ENCODE measurements around the gene NHEJ1. TPM values are rescaled to one million over a fixed set of nuclear protein-coding genes. Genes with fewer than 3 reads are reported as not detected.

The NHEJ1 gene
- total and polyA plus RNA-seq, 4 donors = 6.1 to 13.5 (median 9.9) TPM

GRCh38 chr2:219104107-219105035 lies 56.2 kb downstream of the NHEJ1 start:
- Histone ChIP-seq H3K4me3 (ENCODE audit: low read depth in 1 of 3, low read length in 3 of 3) (no peak overlapping the region), H3K4me1 (ENCODE audit: control insufficient read depth in 4 of 4, insufficient read depth in 4 of 4, low read length in 3 of 4) (peaks cover 0 to 2% (median 0%) of the 10 kb centered on the region in 4 donors), H3K27me3 (ENCODE audit: control insufficient read depth in 4 of 4, insufficient read depth in 4 of 4, low read length in 3 of 4) (no peaks in the 10 kb centered on the region), H3K9ac (ENCODE audit: low read depth in 1 of 2, low read length in 2 of 2) (no peak overlapping the region), H3K9me3 (ENCODE audit: control insufficient read depth in 4 of 4, low read length in 3 of 4) (no peaks in the 10 kb centered on the region), H3K27ac (ENCODE audit: low read depth in 1 of 2, low read length in 2 of 2) (no peak overlapping the region), H3K36me3 (ENCODE audit: control insufficient read depth in 4 of 4, insufficient read depth in 3 of 4, low read depth in 1 of 4, low read length in 3 of 4) (peaks cover 0 to 5% (median 0%) of the 10 kb centered on the region in 4 donors)
- 89% methylated on average over 4 of the region's 4 CpGs for WGBS
- TF ChIP-seq, protein P1, sequence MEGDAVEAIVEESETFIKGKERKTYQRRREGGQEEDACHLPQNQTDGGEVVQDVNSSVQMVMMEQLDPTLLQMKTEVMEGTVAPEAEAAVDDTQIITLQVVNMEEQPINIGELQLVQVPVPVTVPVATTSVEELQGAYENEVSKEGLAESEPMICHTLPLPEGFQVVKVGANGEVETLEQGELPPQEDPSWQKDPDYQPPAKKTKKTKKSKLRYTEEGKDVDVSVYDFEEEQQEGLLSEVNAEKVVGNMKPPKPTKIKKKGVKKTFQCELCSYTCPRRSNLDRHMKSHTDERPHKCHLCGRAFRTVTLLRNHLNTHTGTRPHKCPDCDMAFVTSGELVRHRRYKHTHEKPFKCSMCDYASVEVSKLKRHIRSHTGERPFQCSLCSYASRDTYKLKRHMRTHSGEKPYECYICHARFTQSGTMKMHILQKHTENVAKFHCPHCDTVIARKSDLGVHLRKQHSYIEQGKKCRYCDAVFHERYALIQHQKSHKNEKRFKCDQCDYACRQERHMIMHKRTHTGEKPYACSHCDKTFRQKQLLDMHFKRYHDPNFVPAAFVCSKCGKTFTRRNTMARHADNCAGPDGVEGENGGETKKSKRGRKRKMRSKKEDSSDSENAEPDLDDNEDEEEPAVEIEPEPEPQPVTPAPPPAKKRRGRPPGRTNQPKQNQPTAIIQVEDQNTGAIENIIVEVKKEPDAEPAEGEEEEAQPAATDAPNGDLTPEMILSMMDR (IDR thresholded peaks at IDR 0.05; ENCODE audit: low read depth, low read length, missing input control) = peak; percentile 64
- TF ChIP-seq RAD21 (IDR thresholded peaks at IDR 0.05) (peak; percentile 55 to 81), SP1 (IDR thresholded peaks at IDR 0.05) (no peak)
- DNase-seq (ENCODE audit: low spot score) = no peak

GRCh38 chr2:219099329-219099728 lies 61.3 kb downstream of the NHEJ1 start:
- no peak overlapping the region for H3K9ac ChIP-seq (ENCODE audit: low read depth in 1 of 2, low read length in 2 of 2)
- no peak overlapping the region for H3K27ac ChIP-seq (ENCODE audit: low read depth in 1 of 2, low read length in 2 of 2)
- no peak overlapping the region for H3K4me3 ChIP-seq (ENCODE audit: low read depth in 1 of 3, low read length in 3 of 3)
- no peaks in the 10 kb centered on the region for H3K9me3 ChIP-seq (ENCODE audit: control insufficient read depth in 4 of 4, low read length in 3 of 4)
- TF ChIP-seq RXRA (IDR thresholded peaks at IDR 0.05) = no peak
- TF ChIP-seq, protein P1 (IDR thresholded peaks at IDR 0.05; ENCODE audit: low read depth, low read length, missing input control) = no peak
- TF ChIP-seq ZBTB33 (IDR thresholded peaks at IDR 0.05) = no peak
- TF ChIP-seq YY1 (IDR thresholded peaks at IDR 0.05) = no peak
- TF ChIP-seq, protein P2, sequence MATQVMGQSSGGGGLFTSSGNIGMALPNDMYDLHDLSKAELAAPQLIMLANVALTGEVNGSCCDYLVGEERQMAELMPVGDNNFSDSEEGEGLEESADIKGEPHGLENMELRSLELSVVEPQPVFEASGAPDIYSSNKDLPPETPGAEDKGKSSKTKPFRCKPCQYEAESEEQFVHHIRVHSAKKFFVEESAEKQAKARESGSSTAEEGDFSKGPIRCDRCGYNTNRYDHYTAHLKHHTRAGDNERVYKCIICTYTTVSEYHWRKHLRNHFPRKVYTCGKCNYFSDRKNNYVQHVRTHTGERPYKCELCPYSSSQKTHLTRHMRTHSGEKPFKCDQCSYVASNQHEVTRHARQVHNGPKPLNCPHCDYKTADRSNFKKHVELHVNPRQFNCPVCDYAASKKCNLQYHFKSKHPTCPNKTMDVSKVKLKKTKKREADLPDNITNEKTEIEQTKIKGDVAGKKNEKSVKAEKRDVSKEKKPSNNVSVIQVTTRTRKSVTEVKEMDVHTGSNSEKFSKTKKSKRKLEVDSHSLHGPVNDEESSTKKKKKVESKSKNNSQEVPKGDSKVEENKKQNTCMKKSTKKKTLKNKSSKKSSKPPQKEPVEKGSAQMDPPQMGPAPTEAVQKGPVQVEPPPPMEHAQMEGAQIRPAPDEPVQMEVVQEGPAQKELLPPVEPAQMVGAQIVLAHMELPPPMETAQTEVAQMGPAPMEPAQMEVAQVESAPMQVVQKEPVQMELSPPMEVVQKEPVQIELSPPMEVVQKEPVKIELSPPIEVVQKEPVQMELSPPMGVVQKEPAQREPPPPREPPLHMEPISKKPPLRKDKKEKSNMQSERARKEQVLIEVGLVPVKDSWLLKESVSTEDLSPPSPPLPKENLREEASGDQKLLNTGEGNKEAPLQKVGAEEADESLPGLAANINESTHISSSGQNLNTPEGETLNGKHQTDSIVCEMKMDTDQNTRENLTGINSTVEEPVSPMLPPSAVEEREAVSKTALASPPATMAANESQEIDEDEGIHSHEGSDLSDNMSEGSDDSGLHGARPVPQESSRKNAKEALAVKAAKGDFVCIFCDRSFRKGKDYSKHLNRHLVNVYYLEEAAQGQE (IDR thresholded peaks at IDR 0.05) = no peak
- TF ChIP-seq EGR1 (IDR thresholded peaks at IDR 0.05; ENCODE audit: low read depth in 2 of 2) = no peak
- TF ChIP-seq GABPA (IDR thresholded peaks at IDR 0.05 in 1 of 2, conservative IDR thresholded peaks at IDR 0.05 in 1 of 2) = no peak
- no peak for TF ChIP-seq NR2F2 (IDR thresholded peaks at IDR 0.05)
- TF ChIP-seq MAX (IDR thresholded peaks at IDR 0.05) = no peak
- TF ChIP-seq FOXA1 (IDR thresholded peaks at IDR 0.05) = no peak
- TF ChIP-seq FOXA2 (IDR thresholded peaks at IDR 0.05) = no peak
- H3K27me3 ChIP-seq (ENCODE audit: control insufficient read depth in 4 of 4, insufficient read depth in 4 of 4, low read length in 3 of 4) = no peaks in the 10 kb centered on the region
- no peak for DNase-seq (ENCODE audit: low spot score)
- H3K36me3 ChIP-seq (ENCODE audit: control insufficient read depth in 4 of 4, insufficient read depth in 3 of 4, low read depth in 1 of 4, low read length in 3 of 4) = peaks cover 0 to 5% (median 0%) of the 10 kb centered on the region in 4 donors
- H3K4me1 ChIP-seq (ENCODE audit: control insufficient read depth in 4 of 4, insufficient read depth in 4 of 4, low read length in 3 of 4) = no peaks in the 10 kb centered on the region
- 91% methylated on average over 1 of the region's 1 CpG for WGBS
